Stimulated activated CD4-positive, alpha-beta T cell treated with anti-CD3 and anti-CD28 coated beads, TNF-alpha, amount 100 ng/mL, for 1 hour (primary cell): ENCODE measurements around the gene SPATA18.

Experiments
- DNase-seq, 3 donors: peaks; one replicate each; pipeline ENCODE4 v3.0.0-alpha.2; 2020; ENCODE audit warnings: low read depth in 3 of 3, low spot score in 1 of 3

Gene SPATA18, protein sequence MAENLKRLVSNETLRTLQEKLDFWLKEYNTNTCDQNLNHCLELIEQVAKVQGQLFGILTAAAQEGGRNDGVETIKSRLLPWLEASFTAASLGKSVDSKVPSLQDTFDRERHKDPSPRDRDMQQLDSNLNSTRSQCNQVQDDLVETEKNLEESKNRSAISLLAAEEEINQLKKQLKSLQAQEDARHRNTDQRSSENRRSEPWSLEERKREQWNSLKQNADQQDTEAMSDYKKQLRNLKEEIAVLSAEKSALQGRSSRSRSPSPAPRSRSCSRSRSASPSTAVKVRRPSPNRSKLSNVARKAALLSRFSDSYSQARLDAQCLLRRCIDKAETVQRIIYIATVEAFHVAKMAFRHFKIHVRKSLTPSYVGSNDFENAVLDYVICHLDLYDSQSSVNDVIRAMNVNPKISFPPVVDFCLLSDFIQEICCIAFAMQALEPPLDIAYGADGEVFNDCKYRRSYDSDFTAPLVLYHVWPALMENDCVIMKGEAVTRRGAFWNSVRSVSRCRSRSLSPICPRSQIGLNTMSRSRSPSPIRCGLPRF

DNA sequence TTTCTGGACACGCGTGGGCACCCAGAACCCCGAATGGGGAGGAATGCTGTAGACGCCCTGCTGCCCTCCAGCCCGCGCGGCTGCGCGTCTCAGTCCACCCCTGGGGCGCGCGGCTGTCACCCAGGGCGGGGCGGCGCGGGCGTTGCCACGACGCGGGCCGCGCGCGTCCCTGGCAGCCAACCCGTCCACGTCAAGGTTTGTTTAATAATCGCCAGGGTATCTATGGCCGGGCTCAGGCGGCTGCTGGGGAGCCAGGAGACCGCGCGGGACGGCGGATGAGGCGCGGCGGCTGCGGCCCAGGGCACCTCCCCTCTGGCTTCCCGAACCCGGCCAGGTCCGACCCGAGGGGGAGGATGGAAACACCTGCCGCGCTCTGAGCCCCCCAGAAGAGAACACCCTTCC is at the start of gene SPATA18:
TSS of gene SPATA18 (plus strand) at position 92 of the 402 bp plus-strand sequence. CDS start 401 bp downstream, outside the sequence.
- DNase-seq = no peak

GRCh38 chr4:52001616-52002015 is 49.5 kb upstream of the SPATA18 start:
- no peak for DNase-seq

GRCh38 chr4:52004414-52004813 is 46.7 kb upstream of the SPATA18 start:
- DNase-seq = no peak

- DNase-seq = no peak
Observed at GRCh38 chr4:52005604-52006273, 45.4 kb upstream of the SPATA18 start.

DNA sequence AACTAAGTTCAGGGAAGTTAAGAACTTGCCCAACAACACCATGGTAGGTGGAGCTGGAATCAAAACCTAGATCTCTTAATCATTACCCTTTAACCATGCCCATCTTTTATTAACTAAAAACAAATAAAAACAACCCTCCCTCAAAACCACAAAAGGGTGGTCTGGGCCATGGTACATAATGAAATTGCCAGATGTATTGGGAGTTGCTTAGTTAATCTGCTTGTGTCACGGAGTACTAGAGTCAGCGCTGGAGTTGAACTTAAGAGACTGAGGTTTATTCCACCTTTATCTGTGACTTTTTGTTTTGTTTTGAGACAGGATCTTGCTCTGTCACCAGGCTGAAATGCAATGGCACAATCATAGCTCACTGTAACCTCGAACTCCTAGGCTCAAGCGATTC is 44.2 kb upstream of the SPATA18 start:
- DNase-seq = no peak

DNA sequence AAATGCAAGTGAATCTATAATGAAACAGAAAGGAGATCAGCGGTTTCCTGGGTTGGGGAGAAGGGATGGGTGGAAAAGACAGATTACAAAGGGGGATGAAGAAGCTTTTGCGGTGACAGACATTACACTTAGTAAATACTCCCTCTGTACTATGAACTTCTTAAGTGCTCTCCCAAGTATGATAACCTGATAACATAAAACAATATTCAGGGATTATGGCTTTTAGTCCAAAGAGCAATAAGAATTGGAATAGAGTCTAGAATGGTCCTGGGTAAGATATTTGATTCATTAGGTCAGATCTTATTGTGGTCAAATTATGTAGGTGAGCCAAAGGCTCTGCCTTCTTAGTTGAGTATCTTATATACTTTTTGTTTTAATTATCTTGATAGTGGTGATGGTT is 40.1 kb upstream of the SPATA18 start:
- DNase-seq = no peak

DNA sequence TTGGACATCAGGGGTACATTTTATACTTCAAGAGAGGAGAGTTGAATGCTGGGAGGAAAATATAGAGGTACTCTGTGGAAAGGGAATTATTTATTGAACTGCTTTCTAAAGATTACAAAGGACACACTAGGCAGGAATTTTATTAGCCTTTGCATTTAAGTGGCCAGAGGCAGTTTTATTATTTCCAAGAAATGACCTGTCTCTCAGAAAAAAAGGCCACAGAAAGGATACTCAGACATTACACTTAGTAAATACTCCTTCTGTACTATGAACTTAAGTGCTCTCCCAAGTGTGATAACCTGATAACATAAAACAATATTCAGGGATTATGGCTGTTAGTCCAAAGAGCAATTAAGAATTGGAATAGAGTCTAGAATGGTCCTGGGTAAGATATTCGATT is 38.5 kb upstream of the SPATA18 start:
- no peak for DNase-seq

GRCh38 chr4:52014903-52015302 is 36.2 kb upstream of the SPATA18 start:
- no peak for DNase-seq

- DNase-seq = no peak
Observed at GRCh38 chr4:52015366-52015765, 35.7 kb upstream of the SPATA18 start.

GRCh38 chr4:52016981-52017380 is 34.1 kb upstream of the SPATA18 start:
- no peak for DNase-seq

- DNase-seq = no peak
Observed at GRCh38 chr4:52017814-52018213, 33.3 kb upstream of the SPATA18 start.

DNA sequence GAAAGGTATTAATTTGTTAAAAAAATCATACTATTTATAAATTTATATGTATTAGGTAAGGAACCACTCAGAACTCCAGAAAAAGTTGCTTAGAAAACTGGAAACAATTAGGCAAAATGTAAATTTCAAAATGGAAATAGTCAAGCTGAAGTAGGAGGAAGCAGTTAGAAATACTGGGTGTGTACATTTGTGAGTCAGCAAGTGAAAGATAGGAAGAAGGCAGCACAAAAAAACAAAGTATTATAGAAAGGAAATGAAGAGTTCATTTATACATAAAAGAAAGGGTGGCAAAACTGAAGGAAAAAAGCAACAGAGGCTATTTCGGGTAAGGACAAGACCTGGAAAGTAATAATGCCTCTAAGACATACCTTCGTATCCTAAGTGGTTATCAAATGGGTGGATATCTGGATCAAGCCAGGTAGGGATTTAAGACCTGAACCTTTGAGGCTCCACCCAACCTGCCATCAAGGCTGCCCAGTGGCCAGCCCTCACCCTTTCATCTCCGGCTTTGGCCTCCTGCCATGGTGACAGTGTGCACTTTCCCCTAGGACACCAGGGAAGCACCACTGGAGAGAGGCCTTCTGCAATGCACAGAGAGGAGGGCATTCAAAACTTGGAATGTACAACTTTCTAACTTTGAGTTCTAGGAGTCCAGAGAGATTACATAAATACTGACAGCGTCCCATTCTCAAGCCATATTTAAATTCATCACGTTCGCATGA is 31.0 kb upstream of the SPATA18 start, which contains the start of gene LRRC66:
TSS of gene LRRC66 (minus strand) at position 428 of the 722 bp plus-strand sequence. CDS start 2,750 bp downstream, outside the sequence.
- no peak for DNase-seq

DNA sequence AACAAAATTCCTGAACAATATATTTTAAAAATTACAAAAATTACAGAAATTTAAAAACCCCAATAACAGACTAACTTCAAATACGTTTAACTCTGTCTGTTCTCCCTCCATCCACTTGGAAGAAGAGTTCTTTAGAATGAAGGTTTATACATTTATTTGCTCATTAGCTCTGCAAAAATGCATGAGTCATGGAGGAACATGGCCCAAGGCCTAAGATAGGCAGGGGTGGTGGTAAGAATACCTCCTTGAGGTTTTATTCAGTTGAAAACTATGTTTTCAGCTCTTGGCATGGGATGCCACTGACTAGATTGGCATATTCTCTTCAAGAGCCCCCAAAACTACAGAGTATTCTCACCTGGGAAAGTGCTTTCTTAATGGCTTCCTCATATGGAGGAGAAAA is 22.1 kb upstream of the SPATA18 start:
- DNase-seq = no peak

GRCh38 chr4:52032005-52032404 is 19.1 kb upstream of the SPATA18 start:
- no peak for DNase-seq

DNA sequence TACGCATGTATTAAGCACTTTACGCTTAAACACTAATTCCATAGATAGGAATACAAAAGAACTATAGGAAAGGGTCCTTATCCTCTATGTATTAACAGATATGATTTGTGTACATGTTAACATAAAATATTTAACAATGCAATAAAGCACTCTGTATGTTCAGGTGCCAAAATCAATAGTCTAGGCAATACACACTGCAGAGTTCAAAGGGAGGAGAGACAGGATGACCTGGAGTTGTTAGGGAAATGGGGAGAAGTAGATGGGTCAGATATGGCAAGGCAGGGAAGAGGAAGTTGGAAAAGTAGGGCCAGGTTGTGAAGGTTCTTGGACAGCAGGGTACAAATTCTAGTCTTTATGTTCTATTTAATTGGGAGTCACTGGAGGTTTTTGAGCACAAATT is 15.9 kb upstream of the SPATA18 start:
- DNase-seq = no peak

- DNase-seq = no peak
Observed at GRCh38 chr4:52036886-52037530, 14.1 kb upstream of the SPATA18 start.

DNA sequence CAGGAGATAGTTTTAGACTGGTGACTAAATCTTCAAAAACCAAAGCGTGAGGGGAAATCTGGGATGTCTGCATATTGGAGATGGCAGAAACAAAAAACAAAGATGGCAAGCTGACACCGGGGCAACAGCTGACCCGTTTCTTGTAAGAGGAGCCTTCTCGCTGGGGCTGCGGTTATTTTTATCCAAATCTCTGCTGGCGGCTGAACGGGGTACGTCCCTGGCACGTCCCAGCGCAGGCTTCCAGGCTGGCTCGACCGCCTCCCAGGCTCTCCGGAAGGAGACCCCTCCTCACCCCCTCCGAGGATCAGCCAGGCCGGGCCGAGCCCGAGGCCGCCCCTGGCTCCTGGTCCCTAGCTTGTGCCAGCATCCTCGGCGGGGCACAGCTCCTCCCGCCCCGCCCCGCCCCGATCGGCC is 13.4 kb upstream of the SPATA18 start:
- DNase-seq = no peak

- DNase-seq = peak; percentile 18 to 65 (median 44)
Observed at GRCh38 chr4:52038103-52038912, 12.8 kb upstream of the SPATA18 start, which contains the start of gene SGCB. Gene SGCB (minus strand): TSS chr4:52038299. CDS start chr4:52038259, 40 bp downstream.

DNA sequence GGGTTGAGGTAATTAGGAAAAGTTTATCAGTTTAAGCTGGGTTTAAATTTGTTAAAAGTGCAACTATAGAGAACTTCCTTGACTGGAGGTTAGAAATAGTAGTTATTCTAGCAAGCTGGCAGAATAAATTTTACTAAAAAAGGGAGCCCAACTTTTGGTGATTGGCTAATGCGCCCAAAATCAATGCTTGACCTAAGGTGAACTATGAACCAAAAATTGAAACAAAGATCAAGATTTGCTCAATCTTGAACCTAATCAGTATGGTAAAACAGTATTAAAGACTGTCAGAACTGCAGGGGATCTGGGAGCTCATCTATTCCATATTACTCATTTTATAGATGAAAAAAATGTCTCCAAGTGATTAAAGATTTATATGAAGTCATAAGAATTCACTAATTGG is 6.1 kb upstream of the SPATA18 start:
- DNase-seq = no peak

GRCh38 chr4:52049266-52049665 is 1.8 kb upstream of the SPATA18 start:
- DNase-seq = no peak
